ENCODE data around the gene OLIG2. TPM values are rescaled to one million over a fixed set of nuclear protein-coding genes. Genes with fewer than 3 reads are reported as not detected.
A peak's percentile ranks its signal among the peaks of the same experiment; 100 is the strongest.

OLIG2 gene
- total and polyA plus RNA-seq, 2 donors (not counting 3 experiments of a cell fraction or from before 2014, with no cell fraction given), result not detected

DNA sequence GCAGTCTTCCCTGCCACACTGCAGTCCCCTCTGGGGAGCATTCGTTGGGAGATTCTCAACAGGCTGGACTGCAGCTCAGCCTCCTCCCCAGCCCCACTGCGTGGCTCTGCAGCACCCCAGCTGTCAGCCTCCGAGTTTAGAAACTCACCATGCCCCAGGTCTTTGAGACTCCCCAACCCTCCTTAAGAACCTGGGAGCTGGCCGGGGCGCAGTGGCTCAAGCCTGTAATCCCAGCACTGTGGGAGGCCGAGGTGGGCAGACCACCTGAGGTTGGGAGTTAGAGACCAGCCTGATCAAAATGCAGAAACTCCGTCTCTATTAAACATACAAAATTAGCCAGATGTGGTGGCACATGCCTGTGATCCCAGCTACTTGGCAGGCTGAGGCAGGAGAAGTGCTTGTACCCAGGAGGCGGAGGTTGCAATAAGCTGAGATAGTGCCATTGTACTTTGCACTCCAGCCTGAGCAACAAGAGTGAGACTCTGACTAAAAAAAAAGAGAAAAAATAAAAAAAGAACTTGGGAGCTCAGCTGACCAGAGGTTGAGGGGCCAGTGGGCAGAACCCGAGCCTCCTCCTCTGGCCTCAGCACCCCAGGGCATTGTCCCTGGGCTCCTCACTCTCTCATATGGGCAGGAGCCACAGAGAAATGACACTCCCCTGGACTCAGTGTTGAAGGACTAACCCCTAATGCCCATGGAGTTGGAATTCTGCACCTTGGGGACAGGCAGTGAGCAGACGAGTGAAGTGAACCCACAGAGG, 5.6 kb downstream of the OLIG2 start:
- Histone ChIP-seq H3K4me1 (ENCODE audit: control insufficient read depth, extremely low read depth, insufficient read depth, low read length) (peaks cover 6% of the 10 kb centered on the region), H3K9ac (replicated peaks; ENCODE audit: extremely low read depth, insufficient read depth, low read length) (no peak overlapping the region), H3K36me3 (ENCODE audit: control insufficient read depth in 2 of 2, extremely low read depth in 1 of 2, insufficient read depth in 2 of 2, low read length in 2 of 2) (no peaks in the 10 kb centered on the region), H3K9me1 (replicated peaks; ENCODE audit: control insufficient read depth, extremely low read depth, insufficient read depth, low read length) (no peaks in the 10 kb centered on the region), H3K79me2 (ENCODE audit: control insufficient read depth, insufficient read depth, low read length) (no peaks in the 10 kb centered on the region), H2AFZ (ENCODE audit: low read depth, low read length) (no peak overlapping the region), H3K4me2 (ENCODE audit: insufficient read depth, low read length) (no peak overlapping the region), H3K4me3 (replicated peaks in 1 of 3; ENCODE audit: insufficient read depth in 1 of 3, low read depth in 1 of 3, low read length in 3 of 3) (no peak overlapping the region), H3K27ac (ENCODE audit: insufficient read depth, low read depth, low read length) (no peak overlapping the region), H3K27me3 (ENCODE audit: control insufficient read depth in 2 of 2, insufficient read depth in 2 of 2, low read length in 2 of 2) (peaks cover 78 to 85% of the 10 kb centered on the region in 2 experiments), H4K20me1 (replicated peaks; ENCODE audit: control insufficient read depth, extremely low read depth, insufficient read depth, low read length) (no peaks in the 10 kb centered on the region), H3K9me3 (replicated peaks; ENCODE audit: control insufficient read depth, insufficient read depth, low read length) (no peaks in the 10 kb centered on the region)
- ChIA-PET POLR2A (no interaction called here), CTCF (interaction anchor here (1.8 kb wide), 1 partner anchor 96 kb away, joined by 5 read pairs; no protein-coding TSS in a partner anchor)
- TF ChIP-seq JUN (IDR thresholded peaks at IDR 0.05; ENCODE audit: borderline replicate concordance, insufficient read depth, insufficient read length, low read depth) (no peak), EZH2 (IDR thresholded peaks at IDR 0.05; ENCODE audit: borderline replicate concordance, low read depth, low read length, severe bottlenecking) (peak; percentile 6)
- FAIRE-seq, result no peak
- DNase-seq (ENCODE audit: low read depth, low spot score), result no peak
- intact Hi-C loops (cut with micrococcal nuclease) (no loop called here), dilution Hi-C loops (cut with MboI; ENCODE audit: extremely low pct_ligation_motif_present, low sequenced_read_pairs) (no loop called here)
- no TSS peak for BruUV-seq (replicated peaks)

DNA sequence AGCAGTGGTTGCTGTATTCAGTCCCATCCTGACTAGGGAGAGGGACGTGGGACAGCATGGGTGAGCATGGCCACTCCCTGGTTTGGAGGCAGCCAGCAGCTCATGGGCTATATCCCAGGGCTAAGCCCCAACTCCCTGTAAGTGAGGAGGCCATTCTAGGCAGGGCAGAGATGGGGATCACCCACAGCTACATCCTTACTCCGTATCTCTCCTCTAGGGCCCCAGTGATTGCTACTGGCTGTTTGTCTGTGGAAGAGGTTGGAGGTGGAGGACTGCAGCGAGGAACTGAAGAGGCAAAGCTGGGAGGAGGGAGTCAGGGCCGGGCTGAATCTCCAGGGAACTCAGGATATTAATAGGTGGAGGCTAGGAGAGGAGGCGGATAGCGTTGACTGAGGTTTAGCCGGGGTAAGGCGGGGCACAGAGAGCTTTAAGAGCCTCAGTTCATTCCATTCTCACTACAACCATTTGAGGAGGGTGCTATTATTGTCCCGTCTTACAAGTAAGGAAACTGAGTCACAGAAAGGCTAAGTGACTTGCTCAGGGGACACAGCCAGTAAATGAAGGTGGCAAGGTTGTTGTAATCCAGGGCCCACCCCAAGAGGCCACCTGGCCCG, 6.8 kb downstream of the OLIG2 start:
- intact Hi-C loops (cut with micrococcal nuclease), result no loop called here
- CTCF ChIA-PET, result interaction anchor here (1.8 kb wide), 1 partner anchor 95 kb away, joined by 5 read pairs; no protein-coding TSS in a partner anchor
- no TSS peak for BruUV-seq (replicated peaks)

More for the DNA sequence above, 6.8 kb downstream of the OLIG2 start:
- Histone ChIP-seq H3K27me3 (ENCODE audit: control insufficient read depth in 2 of 2, insufficient read depth in 2 of 2, low read length in 2 of 2) (peaks cover 70 to 73% of the 10 kb centered on the region in 2 experiments), H3K4me3 (replicated peaks in 1 of 3; ENCODE audit: insufficient read depth in 1 of 3, low read depth in 1 of 3, low read length in 3 of 3) (no peak overlapping the region), H3K27ac (ENCODE audit: insufficient read depth, low read depth, low read length) (no peak overlapping the region), H4K20me1 (replicated peaks; ENCODE audit: control insufficient read depth, extremely low read depth, insufficient read depth, low read length) (no peaks in the 10 kb centered on the region), H3K4me1 (ENCODE audit: control insufficient read depth, extremely low read depth, insufficient read depth, low read length) (peaks cover 17% of the 10 kb centered on the region), H3K4me2 (ENCODE audit: insufficient read depth, low read length) (no peak overlapping the region), H3K9ac (replicated peaks; ENCODE audit: extremely low read depth, insufficient read depth, low read length) (no peak overlapping the region), H3K36me3 (ENCODE audit: control insufficient read depth in 2 of 2, extremely low read depth in 1 of 2, insufficient read depth in 2 of 2, low read length in 2 of 2) (no peaks in the 10 kb centered on the region), H3K9me1 (replicated peaks; ENCODE audit: control insufficient read depth, extremely low read depth, insufficient read depth, low read length) (no peaks in the 10 kb centered on the region), H2AFZ (ENCODE audit: low read depth, low read length) (no peak overlapping the region), H3K79me2 (ENCODE audit: control insufficient read depth, insufficient read depth, low read length) (no peaks in the 10 kb centered on the region), H3K9me3 (replicated peaks; ENCODE audit: control insufficient read depth, insufficient read depth, low read length) (no peaks in the 10 kb centered on the region)
- no peak for FAIRE-seq
- TF ChIP-seq JUN (IDR thresholded peaks at IDR 0.05; ENCODE audit: borderline replicate concordance, insufficient read depth, insufficient read length, low read depth) (no peak), POLR2A (IDR thresholded peaks at IDR 0.05; ENCODE audit: low read depth, low read length) (no peak), MYC (IDR thresholded peaks at IDR 0.05; ENCODE audit: low read depth, low read length) (no peak), EZH2 (IDR thresholded peaks at IDR 0.05; ENCODE audit: borderline replicate concordance, low read depth, low read length, severe bottlenecking) (no peak), GATA2 (IDR thresholded peaks at IDR 0.05; ENCODE audit: insufficient read depth, insufficient read length, low read depth, low read length) (no peak), POLR2AphosphoS5 (IDR thresholded peaks at IDR 0.05; ENCODE audit: insufficient read depth, low read depth, low read length) (no peak), FOS (IDR thresholded peaks at IDR 0.05; ENCODE audit: borderline replicate concordance, insufficient read depth, low read length) (no peak)
- TF ChIP-seq, protein P1, sequence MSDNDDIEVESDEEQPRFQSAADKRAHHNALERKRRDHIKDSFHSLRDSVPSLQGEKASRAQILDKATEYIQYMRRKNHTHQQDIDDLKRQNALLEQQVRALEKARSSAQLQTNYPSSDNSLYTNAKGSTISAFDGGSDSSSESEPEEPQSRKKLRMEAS (IDR thresholded peaks at IDR 0.05; ENCODE audit: insufficient read depth, insufficient read length), result no peak
- TF ChIP-seq, protein P2, sequence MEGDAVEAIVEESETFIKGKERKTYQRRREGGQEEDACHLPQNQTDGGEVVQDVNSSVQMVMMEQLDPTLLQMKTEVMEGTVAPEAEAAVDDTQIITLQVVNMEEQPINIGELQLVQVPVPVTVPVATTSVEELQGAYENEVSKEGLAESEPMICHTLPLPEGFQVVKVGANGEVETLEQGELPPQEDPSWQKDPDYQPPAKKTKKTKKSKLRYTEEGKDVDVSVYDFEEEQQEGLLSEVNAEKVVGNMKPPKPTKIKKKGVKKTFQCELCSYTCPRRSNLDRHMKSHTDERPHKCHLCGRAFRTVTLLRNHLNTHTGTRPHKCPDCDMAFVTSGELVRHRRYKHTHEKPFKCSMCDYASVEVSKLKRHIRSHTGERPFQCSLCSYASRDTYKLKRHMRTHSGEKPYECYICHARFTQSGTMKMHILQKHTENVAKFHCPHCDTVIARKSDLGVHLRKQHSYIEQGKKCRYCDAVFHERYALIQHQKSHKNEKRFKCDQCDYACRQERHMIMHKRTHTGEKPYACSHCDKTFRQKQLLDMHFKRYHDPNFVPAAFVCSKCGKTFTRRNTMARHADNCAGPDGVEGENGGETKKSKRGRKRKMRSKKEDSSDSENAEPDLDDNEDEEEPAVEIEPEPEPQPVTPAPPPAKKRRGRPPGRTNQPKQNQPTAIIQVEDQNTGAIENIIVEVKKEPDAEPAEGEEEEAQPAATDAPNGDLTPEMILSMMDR (IDR thresholded peaks at IDR 0.05; ENCODE audit: extremely low read depth in 1 of 2, insufficient read depth in 1 of 2, low read depth in 1 of 2, low read length in 2 of 2), result no peak
- dilution Hi-C loops (cut with MboI; ENCODE audit: extremely low pct_ligation_motif_present, low sequenced_read_pairs), result no loop called here
- POLR2A ChIA-PET, result no interaction called here
- no peak for DNase-seq (ENCODE audit: low read depth, low spot score)

Data from endothelial cell of umbilical vein (primary cell).